ENCODE measurements around the gene WDR75. TPM values are rescaled to one million over a fixed set of nuclear protein-coding genes. Genes with fewer than 3 reads are reported as not detected.

The WDR75 gene
- polyA plus RNA-seq = 41.2 TPM
- long read RNA-seq, donor 1, partial matches to known transcripts = 0 of 5 reads
- long read RNA-seq, donor 1, other reads (novel, unspliced or antisense) = 0 of 5 reads
- long read RNA-seq, donor 2, transcript WDR75-201 (21 exons, 2,701 nt) = major isoform, 7 of 12 reads
- long read RNA-seq, donor 2, partial matches to known transcripts = 5 of 12 reads
- long read RNA-seq, donor 2, other reads (novel, unspliced or antisense) = 0 of 12 reads
- long read RNA-seq, donor 3 = 0 reads
- long read RNA-seq, donor 4 = 0 reads
- long read RNA-seq, donor 5, transcript WDR75-201 (21 exons, 2,701 nt) = major isoform, 5 of 11 reads
- long read RNA-seq, donor 5, partial matches to known transcripts = 5 of 11 reads
- long read RNA-seq, donor 5, other reads (novel, unspliced or antisense) = 0 of 11 reads
- long read RNA-seq, donor 6, full-length matches to known transcripts = 4 of 11 reads
- long read RNA-seq, donor 6, partial matches to known transcripts = 7 of 11 reads
- long read RNA-seq, donor 6, other reads (novel, unspliced or antisense) = 0 of 11 reads
- long read RNA-seq, donor 7, partial matches to known transcripts = 0 of 2 reads
- long read RNA-seq, donor 7, other reads (novel, unspliced or antisense) = 0 of 2 reads
- long read RNA-seq, donor 8, full-length matches to known transcripts = 9 of 29 reads
- long read RNA-seq, donor 8, partial matches to known transcripts = 20 of 29 reads
- long read RNA-seq, donor 8, other reads (novel, unspliced or antisense) = 0 of 29 reads
- long read RNA-seq, donor 9, partial matches to known transcripts = 115 of 328 reads
- long read RNA-seq, donor 9, other reads (novel, unspliced or antisense) = 207 of 328 reads
- long read RNA-seq, donor 10, transcript WDR75-201 (21 exons, 2,701 nt) = major isoform, 9 of 17 reads
- long read RNA-seq, donor 10, partial matches to known transcripts = 6 of 17 reads
- long read RNA-seq, donor 10, other reads (novel, unspliced or antisense) = 0 of 17 reads
- long read RNA-seq, donor 11, partial matches to known transcripts = 0 of 6 reads
- long read RNA-seq, donor 11, other reads (novel, unspliced or antisense) = 0 of 6 reads

DNA sequence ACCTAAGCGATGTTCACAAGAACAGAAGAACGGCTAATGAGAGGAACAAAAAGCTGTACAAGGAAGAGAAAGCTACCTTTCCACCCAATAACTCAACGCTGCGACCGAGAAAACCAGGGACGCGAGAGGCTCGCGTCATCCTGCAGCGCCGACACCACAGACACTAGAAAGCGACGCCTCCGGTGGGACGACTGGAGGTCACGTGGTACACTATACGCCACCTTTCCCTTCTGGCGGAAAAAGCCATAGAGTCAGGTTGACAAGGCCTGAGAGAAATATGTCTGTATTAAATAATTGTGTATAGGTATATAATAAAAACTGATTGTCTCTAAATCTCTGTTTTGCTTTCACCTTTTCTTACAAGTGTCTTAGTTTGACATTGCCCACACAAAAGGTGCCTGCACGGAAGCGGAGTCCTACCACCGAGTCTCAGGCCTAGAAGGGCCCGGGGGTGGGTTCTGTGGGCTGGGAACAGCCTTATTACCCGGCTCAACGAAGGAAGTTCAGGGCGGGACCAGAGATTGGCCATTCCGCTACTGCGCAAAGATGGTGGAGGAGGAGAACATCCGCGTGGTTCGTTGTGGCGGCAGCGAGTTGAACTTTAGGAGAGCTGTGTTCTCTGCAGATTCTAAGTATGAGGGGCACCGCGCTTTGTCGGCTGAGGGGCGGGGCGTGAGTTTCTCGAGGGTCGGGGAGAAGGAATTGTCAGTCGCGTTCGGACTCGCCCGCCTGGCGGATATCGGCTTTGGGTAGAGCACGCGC lies at the start of gene WDR75:
Gene WDR75, plus strand, starts transcription at position 528 of the 762 bp plus-strand sequence. Its CDS starts 19 bp downstream, at position 547.
- WGBS (ENCODE audit: insufficient coverage, low lambda C conversion rate) = no CpG with 5 or more reads among the region's 48 CpGs
- Histone ChIP-seq H3K4me3 (ENCODE audit: low read length) (peak within 1 kb of the TSS; percentile 86), H3K27ac (ENCODE audit: low read length) (peak within 1 kb of the TSS; percentile 93), H3K9me3 (ENCODE audit: control insufficient read depth, low read depth, low read length) (no peaks in the 10 kb centered on the region), H3K36me3 (ENCODE audit: control insufficient read depth, insufficient read depth, low read length) (no peaks in the 10 kb centered on the region), H3K27me3 (ENCODE audit: control insufficient read depth, insufficient read depth, low read length) (no peaks in the 10 kb centered on the region), H3K4me1 (ENCODE audit: control insufficient read depth, insufficient read depth, low read length) (peaks cover 5% of the 10 kb centered on the region)
- peak; percentile 94 to 97 for DNase-seq

DNA sequence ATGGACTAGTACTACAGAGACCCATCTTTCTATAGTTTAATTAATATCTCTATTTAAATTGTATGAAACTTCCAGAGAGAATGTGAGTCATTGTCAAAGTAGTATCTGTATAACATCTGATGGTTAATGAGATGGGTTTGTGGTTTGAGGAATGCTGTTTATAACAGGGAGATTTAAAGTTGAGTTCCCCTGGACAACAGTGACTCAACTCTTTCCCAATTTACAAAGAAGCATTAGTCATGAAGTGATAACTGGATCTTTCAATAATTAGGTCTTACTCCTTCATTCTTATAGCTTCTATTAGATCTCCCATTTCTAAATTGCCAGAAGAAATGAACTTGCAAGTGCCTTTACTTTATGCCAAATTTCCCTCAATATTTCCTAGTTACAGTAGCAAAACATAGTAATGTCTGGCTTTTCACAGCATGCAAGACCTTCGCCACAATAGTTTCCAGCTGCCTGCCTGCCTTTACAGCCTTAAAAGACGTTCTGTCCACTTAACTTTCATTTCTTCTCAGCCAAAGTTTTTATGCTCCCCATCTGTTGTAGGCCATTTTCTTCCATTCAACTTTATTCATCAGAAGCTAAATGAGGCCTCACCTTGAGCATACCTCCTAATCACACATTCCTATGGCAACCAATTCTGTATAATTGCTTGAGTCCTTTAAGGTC lies 47.7 kb upstream of the WDR75 start:
- 100% methylated on average over 1 of the region's 2 CpGs for WGBS (ENCODE audit: insufficient coverage, low lambda C conversion rate)
- peak; percentile 6 to 13 for DNase-seq

DNA sequence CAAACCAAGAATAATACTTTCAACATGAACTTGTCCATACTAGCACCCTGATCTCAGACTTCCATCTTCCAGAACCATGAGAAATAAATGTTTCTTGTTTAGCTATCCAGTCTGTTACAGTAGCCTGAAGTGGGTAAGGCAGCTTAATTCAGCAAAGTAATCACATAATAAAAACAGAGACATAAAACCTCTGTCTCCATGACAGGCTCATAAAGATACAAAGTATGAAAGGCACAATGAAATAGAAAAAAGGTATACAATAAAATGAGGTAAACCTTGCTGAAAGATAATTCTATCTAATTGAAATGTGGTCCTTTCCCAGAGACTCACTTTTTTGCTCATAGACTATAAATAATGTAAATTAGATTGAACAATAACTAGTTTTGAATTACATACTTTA lies 46.7 kb upstream of the WDR75 start:
- DNase-seq = no peak
- no peaks in the 10 kb centered on the region for H3K4me1 ChIP-seq (ENCODE audit: control insufficient read depth, insufficient read depth, low read length)
- H3K27me3 ChIP-seq (ENCODE audit: control insufficient read depth, insufficient read depth, low read length) = no peaks in the 10 kb centered on the region
- no peaks in the 10 kb centered on the region for H3K36me3 ChIP-seq (ENCODE audit: control insufficient read depth, insufficient read depth, low read length)
- no peaks in the 10 kb centered on the region for H3K9me3 ChIP-seq (ENCODE audit: control insufficient read depth, low read depth, low read length)
- no peak overlapping the region for H3K27ac ChIP-seq (ENCODE audit: low read length)
- H3K4me3 ChIP-seq (ENCODE audit: low read length) = no peak overlapping the region

More for the DNA sequence above, 47.7 kb upstream of the WDR75 start:
- H3K4me3 ChIP-seq (ENCODE audit: low read length) = no peak overlapping the region
- no peaks in the 10 kb centered on the region for H3K9me3 ChIP-seq (ENCODE audit: control insufficient read depth, low read depth, low read length)
- H3K27ac ChIP-seq (ENCODE audit: low read length) = no peak overlapping the region
- H3K27me3 ChIP-seq (ENCODE audit: control insufficient read depth, insufficient read depth, low read length) = no peaks in the 10 kb centered on the region
- H3K4me1 ChIP-seq (ENCODE audit: control insufficient read depth, insufficient read depth, low read length) = no peaks in the 10 kb centered on the region
- no peaks in the 10 kb centered on the region for H3K36me3 ChIP-seq (ENCODE audit: control insufficient read depth, insufficient read depth, low read length)

DNA sequence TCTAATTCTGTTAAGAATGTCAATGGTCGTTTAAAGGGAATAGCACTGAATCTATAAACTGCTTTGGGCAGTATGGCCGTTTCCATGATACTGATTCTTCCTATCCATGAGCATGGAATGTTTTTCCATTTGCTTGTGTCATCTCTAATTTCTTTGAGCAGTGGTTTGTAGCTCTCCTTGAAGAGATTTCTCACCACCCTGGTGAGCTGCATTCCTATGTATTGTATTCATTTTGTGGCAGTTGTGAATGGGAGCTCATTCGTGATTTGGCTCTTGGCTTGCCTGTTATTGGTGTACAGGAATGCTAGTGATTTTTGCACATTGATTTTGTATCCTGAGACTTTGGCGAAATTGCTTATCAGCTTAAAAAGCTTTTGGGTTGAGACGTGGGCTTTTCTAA lies 38.3 kb upstream of the WDR75 start:
- 92% methylated on average over 3 of the region's 5 CpGs for WGBS (ENCODE audit: insufficient coverage, low lambda C conversion rate)
- Histone ChIP-seq H3K9me3 (ENCODE audit: control insufficient read depth, low read depth, low read length) (no peaks in the 10 kb centered on the region), H3K27ac (ENCODE audit: low read length) (no peak overlapping the region), H3K4me1 (ENCODE audit: control insufficient read depth, insufficient read depth, low read length) (no peaks in the 10 kb centered on the region), H3K27me3 (ENCODE audit: control insufficient read depth, insufficient read depth, low read length) (no peaks in the 10 kb centered on the region), H3K4me3 (ENCODE audit: low read length) (no peak overlapping the region), H3K36me3 (ENCODE audit: control insufficient read depth, insufficient read depth, low read length) (no peaks in the 10 kb centered on the region)
- no peak for DNase-seq

DNA sequence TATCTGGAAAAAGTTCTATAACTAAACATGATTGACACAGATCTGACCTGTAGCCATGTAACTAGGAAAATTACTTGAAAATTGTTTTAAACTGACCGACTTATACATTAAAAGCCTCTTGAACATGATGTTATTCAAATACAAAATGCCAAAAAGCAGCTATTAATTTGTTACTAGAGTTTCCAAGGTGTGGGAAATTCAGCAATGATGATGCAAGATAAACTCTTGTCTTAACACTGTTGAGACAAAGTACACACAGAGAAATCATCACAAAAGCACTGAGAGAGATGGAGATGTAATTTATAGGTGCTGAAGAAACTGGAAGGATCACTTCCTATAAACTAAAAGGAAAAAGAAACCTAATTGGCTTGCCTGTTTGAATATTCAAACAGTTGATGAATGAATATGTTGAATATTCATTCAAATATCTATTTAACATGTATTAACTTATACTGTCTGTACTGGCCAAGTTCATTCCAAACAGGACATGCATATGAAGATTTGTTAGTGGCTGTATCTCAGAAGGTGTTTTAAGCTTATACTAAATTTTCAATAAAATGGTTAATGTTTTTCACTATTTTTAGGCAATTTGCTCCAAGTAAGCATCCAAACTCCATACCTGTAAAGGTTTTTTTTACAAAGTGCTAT lies 34.6 kb upstream of the WDR75 start:
- H3K4me1 ChIP-seq (ENCODE audit: control insufficient read depth, insufficient read depth, low read length) = no peaks in the 10 kb centered on the region
- no peaks in the 10 kb centered on the region for H3K27me3 ChIP-seq (ENCODE audit: control insufficient read depth, insufficient read depth, low read length)
- no peak for DNase-seq
- no peak overlapping the region for H3K4me3 ChIP-seq (ENCODE audit: low read length)
- no peaks in the 10 kb centered on the region for H3K36me3 ChIP-seq (ENCODE audit: control insufficient read depth, insufficient read depth, low read length)
- no peaks in the 10 kb centered on the region for H3K9me3 ChIP-seq (ENCODE audit: control insufficient read depth, low read depth, low read length)
- no peak overlapping the region for H3K27ac ChIP-seq (ENCODE audit: low read length)
- 100% methylated on average over 1 of the region's 1 CpG for WGBS (ENCODE audit: insufficient coverage, low lambda C conversion rate)

DNA sequence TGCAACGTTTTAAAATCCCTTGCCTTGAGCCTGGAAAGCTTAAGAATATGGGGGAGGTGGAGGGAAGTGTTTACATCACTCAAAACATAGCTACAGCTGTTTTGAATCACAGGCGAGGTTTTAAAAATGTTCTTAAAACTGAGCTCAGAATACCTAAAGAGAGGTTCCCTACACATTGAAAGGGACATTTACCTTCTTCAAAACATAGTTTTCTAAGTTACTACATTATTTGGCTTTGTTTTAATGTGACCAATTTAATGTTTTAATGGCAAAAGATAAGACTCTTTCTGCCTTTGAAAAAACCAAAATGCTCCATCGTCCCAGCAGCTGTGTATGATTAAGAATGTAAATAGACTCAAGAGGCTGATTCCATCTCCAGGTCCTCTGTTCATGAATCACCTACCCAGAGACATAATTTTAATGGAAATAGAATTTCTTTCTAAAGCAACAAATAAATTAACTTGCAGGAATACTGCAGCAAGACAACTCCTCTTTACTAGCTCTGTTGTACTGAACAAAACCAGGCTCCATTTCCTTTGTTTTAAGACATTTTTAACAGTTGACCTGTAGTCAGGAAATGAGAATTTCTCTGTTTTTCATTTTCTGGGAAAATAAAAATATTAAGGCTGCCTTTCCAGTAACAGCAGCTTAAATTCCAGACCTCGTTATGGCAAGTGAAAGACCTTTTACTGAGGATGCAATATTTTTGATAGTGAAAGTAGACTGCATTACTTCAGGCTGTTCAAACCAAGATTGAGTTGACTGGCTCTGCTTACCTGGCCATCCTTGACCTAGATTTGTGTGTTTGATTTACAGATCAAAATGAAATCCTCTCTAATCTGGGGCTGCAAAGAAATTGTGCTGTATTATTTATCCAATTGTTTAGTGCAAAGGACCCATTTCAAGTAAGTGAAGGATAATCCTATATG lies 33.7 kb upstream of the WDR75 start:
- Histone ChIP-seq H3K27ac (ENCODE audit: low read length) (peak overlapping the region; percentile 8), H3K27me3 (ENCODE audit: control insufficient read depth, insufficient read depth, low read length) (no peaks in the 10 kb centered on the region), H3K4me1 (ENCODE audit: control insufficient read depth, insufficient read depth, low read length) (no peaks in the 10 kb centered on the region), H3K36me3 (ENCODE audit: control insufficient read depth, insufficient read depth, low read length) (no peaks in the 10 kb centered on the region), H3K4me3 (ENCODE audit: low read length) (no peak overlapping the region), H3K9me3 (ENCODE audit: control insufficient read depth, low read depth, low read length) (no peaks in the 10 kb centered on the region)
- no CpG with 5 or more reads among the region's 4 CpGs for WGBS (ENCODE audit: insufficient coverage, low lambda C conversion rate)
- DNase-seq = peak in 1 of 2 donors; percentile 6

DNA sequence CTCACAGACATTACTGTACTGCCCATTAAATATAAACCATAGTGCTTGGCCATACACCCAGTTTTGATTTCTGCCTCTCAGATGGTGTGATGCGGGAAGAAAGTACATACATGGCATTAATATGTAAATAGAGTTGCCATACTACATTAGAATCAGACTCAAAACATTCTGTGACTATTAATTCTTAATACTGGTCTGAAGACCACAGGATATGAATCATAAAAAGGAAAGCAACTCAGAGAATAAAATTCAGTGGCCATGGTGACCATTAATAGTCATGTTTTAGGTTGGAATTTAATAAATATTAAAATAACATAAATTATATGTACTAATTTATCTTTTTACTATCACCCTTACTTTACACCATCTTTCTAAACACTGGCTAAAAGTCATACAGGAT lies 33.0 kb upstream of the WDR75 start:
- Histone ChIP-seq H3K27ac (ENCODE audit: low read length) (no peak overlapping the region), H3K27me3 (ENCODE audit: control insufficient read depth, insufficient read depth, low read length) (no peaks in the 10 kb centered on the region), H3K4me1 (ENCODE audit: control insufficient read depth, insufficient read depth, low read length) (no peaks in the 10 kb centered on the region), H3K36me3 (ENCODE audit: control insufficient read depth, insufficient read depth, low read length) (no peaks in the 10 kb centered on the region), H3K9me3 (ENCODE audit: control insufficient read depth, low read depth, low read length) (no peaks in the 10 kb centered on the region), H3K4me3 (ENCODE audit: low read length) (no peak overlapping the region)
- no peak for DNase-seq
- WGBS (ENCODE audit: insufficient coverage, low lambda C conversion rate) = no CpG with 5 or more reads among the region's 1 CpG

DNA sequence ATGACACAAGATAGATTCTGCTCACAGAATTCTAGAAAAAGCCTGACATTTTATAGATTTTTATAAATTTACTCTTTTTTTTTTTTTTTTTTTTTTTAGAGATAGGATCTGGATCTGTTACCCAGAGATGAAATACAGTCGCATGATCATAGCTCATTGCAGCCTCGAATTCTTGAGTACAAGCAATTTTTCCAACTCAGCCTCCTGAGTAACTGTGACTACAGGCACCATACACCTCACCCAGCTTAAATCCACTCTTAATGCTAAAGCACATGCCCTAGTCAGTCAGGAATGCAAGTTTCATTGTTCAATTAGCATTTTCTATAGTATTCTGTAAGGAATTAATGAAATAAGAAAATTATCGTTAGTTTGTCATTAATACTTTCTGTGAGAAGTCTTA lies 32.1 kb upstream of the WDR75 start:
- Histone ChIP-seq H3K4me3 (ENCODE audit: low read length) (no peak overlapping the region), H3K27ac (ENCODE audit: low read length) (no peak overlapping the region), H3K27me3 (ENCODE audit: control insufficient read depth, insufficient read depth, low read length) (no peaks in the 10 kb centered on the region), H3K4me1 (ENCODE audit: control insufficient read depth, insufficient read depth, low read length) (no peaks in the 10 kb centered on the region), H3K36me3 (ENCODE audit: control insufficient read depth, insufficient read depth, low read length) (no peaks in the 10 kb centered on the region), H3K9me3 (ENCODE audit: control insufficient read depth, low read depth, low read length) (no peaks in the 10 kb centered on the region)
- DNase-seq = no peak
- WGBS (ENCODE audit: insufficient coverage, low lambda C conversion rate) = 100% methylated on average over 1 of the region's 3 CpGs

DNA sequence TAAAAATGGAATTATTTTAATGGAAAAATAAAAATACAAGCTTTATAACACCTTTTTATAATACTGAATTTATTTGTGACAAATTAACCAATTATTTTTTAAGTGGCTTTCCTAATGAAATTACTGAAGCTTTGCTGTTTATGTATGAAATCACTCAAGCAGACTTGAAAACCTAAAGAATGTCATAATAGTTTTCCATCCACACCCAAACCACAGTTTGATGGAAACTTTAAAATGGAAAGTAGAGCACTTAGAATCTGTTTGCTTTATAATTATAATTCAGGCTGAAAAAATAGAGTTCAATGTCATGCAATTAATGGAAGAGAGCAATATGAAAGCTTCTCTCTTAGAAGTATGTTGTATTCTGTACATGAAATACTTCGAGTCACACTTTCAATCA lies 31.6 kb upstream of the WDR75 start:
- H3K27ac ChIP-seq (ENCODE audit: low read length) = no peak overlapping the region
- no peaks in the 10 kb centered on the region for H3K36me3 ChIP-seq (ENCODE audit: control insufficient read depth, insufficient read depth, low read length)
- DNase-seq = no peak
- no peaks in the 10 kb centered on the region for H3K9me3 ChIP-seq (ENCODE audit: control insufficient read depth, low read depth, low read length)
- no peak overlapping the region for H3K4me3 ChIP-seq (ENCODE audit: low read length)
- H3K4me1 ChIP-seq (ENCODE audit: control insufficient read depth, insufficient read depth, low read length) = no peaks in the 10 kb centered on the region
- no peaks in the 10 kb centered on the region for H3K27me3 ChIP-seq (ENCODE audit: control insufficient read depth, insufficient read depth, low read length)
- 100% methylated on average over 1 of the region's 1 CpG for whole genome bisulfite sequencing (ENCODE audit: insufficient coverage, low lambda C conversion rate)

Measured in large intestine (tissue), 12 donors.